Endothelial cell (in vitro differentiated cells): ENCODE data around the gene PDE3A. TPM values are rescaled to one million over a fixed set of nuclear protein-coding genes. Genes with fewer than 3 reads are reported as not detected.

Experiments used
- DNase-seq: peaks from one replicate; pipeline ENCODE4 v3.0.0; 2021; ENCODE audit warnings: low spot score
- H3K27ac Mint-ChIP-seq: one replicate; pipeline ENCODE4 v1.8.0; 2021; ENCODE audit warnings: mixed read lengths, inconsistent platforms; ENCODE audit not compliant: unreplicated experiment
- H3K27me3 Mint-ChIP-seq: one replicate; pipeline ENCODE4 v1.8.0; 2021; ENCODE audit warnings: mild to moderate bottlenecking, moderate library complexity, mixed read lengths, inconsistent platforms; ENCODE audit not compliant: unreplicated experiment
- H3K36me3 Mint-ChIP-seq: one replicate; pipeline ENCODE4 v1.8.0; 2021; ENCODE audit warnings: mild to moderate bottlenecking, low read depth, mixed read lengths, inconsistent platforms; ENCODE audit not compliant: unreplicated experiment
- H3K4me1 Mint-ChIP-seq: one replicate; pipeline ENCODE4 v1.8.0; 2021; ENCODE audit warnings: mild to moderate bottlenecking, mixed read lengths, inconsistent platforms; ENCODE audit not compliant: unreplicated experiment
- H3K4me3 Mint-ChIP-seq: one replicate; pipeline ENCODE4 v1.8.0; 2021; ENCODE audit warnings: mild to moderate bottlenecking, mixed read lengths, inconsistent platforms; ENCODE audit not compliant: unreplicated experiment
- H3K9me3 Mint-ChIP-seq: one replicate; pipeline ENCODE4 v1.8.0; 2021; ENCODE audit warnings: mixed read lengths, inconsistent platforms; ENCODE audit not compliant: unreplicated experiment
- CTCF ChIP-seq: fragments of 200-600 bp; sonication (generic); IDR thresholded peaks from one replicate; pipeline ENCODE4 v1.5.0; 2021; ENCODE audit warnings: antibody characterized with exemption; ENCODE audit not compliant: unreplicated experiment
- total RNA-seq: library from RNA; stranded (reverse); fragmentation: NEBNext Ultra II Directional; extraction: Animal tissue kit (Norgen Biotek cat#: 25700); gene quantifications from one replicate; pipeline ENCODE4 v1.2.1, GENCODE V29; 2021; ENCODE audit not compliant: unreplicated experiment

PDE3A gene
- total RNA-seq, 1 donor from 2014 or later, result 0.97 TPM

DNA sequence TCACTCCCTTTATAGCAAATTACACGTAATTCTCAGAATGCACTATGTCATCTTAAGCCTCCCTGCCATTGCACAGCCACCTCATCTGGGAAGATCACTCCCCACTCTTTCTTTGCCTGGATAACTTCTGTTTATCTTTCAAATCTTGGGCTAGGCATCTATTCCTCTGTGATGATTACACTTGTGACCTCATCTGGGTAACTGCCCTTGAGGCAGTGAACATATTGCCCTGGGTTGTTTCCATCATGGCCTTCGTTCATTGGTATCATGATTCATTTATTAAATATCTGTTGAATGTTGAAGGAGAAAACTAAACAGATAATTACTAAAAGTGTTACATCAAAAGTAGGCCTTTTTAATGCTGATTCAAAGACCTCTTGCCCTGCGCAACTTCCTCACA lies 26.2 kb upstream of the PDE3A start:
- Mint-ChIP-seq H3K27ac (no peak overlapping the region), H3K9me3 (no peaks in the 10 kb centered on the region), H3K27me3 (no peaks in the 10 kb centered on the region), H3K36me3 (no peaks in the 10 kb centered on the region), H3K4me1 (no peaks in the 10 kb centered on the region), H3K4me3 (no peak overlapping the region)
- no peak for TF ChIP-seq CTCF
- no peak for DNase-seq

GRCh38 chr12:20345866-20346265 lies 22.5 kb upstream of the PDE3A start:
- peaks cover 5% of the 10 kb centered on the region for H3K4me1 Mint-ChIP-seq
- no peak overlapping the region for H3K27ac Mint-ChIP-seq
- no peaks in the 10 kb centered on the region for H3K27me3 Mint-ChIP-seq
- no peak for TF ChIP-seq CTCF
- no peak overlapping the region for H3K4me3 Mint-ChIP-seq
- no peaks in the 10 kb centered on the region for H3K36me3 Mint-ChIP-seq
- no peak for DNase-seq
- no peaks in the 10 kb centered on the region for H3K9me3 Mint-ChIP-seq

DNA sequence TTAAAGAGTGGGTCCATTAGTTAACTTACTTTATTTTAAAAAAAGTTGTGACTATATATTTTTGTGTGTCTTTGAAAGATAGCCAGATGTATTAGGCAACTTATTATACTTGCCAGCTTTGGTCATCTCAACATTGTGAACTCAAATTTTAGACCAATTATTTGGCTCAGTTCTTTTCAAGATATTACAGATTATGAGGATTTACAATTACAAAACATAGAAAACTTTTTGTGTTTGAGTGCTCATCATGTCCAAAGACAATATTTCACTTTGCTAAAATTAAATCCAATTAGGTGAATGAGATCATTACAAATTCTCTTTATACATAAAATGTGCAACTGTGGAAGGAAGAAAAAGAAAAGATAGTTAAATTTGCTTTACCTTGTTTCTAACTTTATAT lies 18.3 kb upstream of the PDE3A start:
- H3K4me1 Mint-ChIP-seq, result peaks cover 5% of the 10 kb centered on the region
- no peaks in the 10 kb centered on the region for H3K36me3 Mint-ChIP-seq
- H3K27me3 Mint-ChIP-seq, result no peaks in the 10 kb centered on the region
- no peak overlapping the region for H3K27ac Mint-ChIP-seq
- H3K9me3 Mint-ChIP-seq, result no peaks in the 10 kb centered on the region
- DNase-seq, result no peak
- H3K4me3 Mint-ChIP-seq, result no peak overlapping the region
- TF ChIP-seq CTCF, result no peak

GRCh38 chr12:20350495-20350894 lies 17.8 kb upstream of the PDE3A start:
- peaks cover 5% of the 10 kb centered on the region for H3K4me1 Mint-ChIP-seq
- DNase-seq, result no peak
- H3K36me3 Mint-ChIP-seq, result no peaks in the 10 kb centered on the region
- no peak overlapping the region for H3K4me3 Mint-ChIP-seq
- H3K27me3 Mint-ChIP-seq, result no peaks in the 10 kb centered on the region
- H3K9me3 Mint-ChIP-seq, result no peaks in the 10 kb centered on the region
- TF ChIP-seq CTCF, result no peak
- H3K27ac Mint-ChIP-seq, result no peak overlapping the region

DNA sequence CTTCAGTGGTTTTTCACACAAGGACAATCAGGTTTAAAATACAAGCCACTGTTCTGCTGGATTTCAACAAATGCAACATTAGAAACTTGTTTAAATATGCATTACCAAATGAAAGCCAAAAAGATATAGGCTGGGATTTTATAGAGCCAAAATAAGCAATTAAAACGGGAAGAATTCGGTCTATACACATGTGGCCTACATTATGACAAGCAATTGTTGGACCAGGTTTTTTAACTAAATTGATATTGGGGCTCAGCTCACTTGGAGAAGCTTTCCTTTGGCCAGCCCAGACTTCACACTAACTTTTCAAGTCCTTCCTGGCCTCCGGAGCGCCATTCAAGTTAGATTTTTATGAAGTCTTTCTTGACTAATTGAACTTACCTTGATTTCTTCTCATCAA lies 16.9 kb upstream of the PDE3A start:
- Mint-ChIP-seq H3K36me3 (no peaks in the 10 kb centered on the region), H3K4me1 (peaks cover 5% of the 10 kb centered on the region), H3K9me3 (no peaks in the 10 kb centered on the region), H3K27me3 (no peaks in the 10 kb centered on the region), H3K4me3 (no peak overlapping the region), H3K27ac (no peak overlapping the region)
- DNase-seq, result no peak
- no peak for TF ChIP-seq CTCF
